Trophoblast cell (in vitro differentiated cells and primary cell): ENCODE data around the gene ZNF423.

Experiments used
- DNase-seq, 2 donors: peaks; one replicate each; pipeline ENCODE4 v3.0.0-alpha.2; 2016
- H2AFZ ChIP-seq: 2 replicates; pipeline ENCODE4 v1.6.1; 2013; ENCODE audit warnings: low read length, moderate library complexity, mild to moderate bottlenecking; ENCODE audit not compliant: insufficient read depth, poor library complexity
- H2AK5ac ChIP-seq: 2 replicates; pipeline ENCODE4 v1.6.1; 2013; ENCODE audit warnings: mild to moderate bottlenecking, low read length
- H2BK120ac ChIP-seq: 2 replicates; pipeline ENCODE4 v1.6.1; 2013; ENCODE audit warnings: low read length, mild to moderate bottlenecking, moderate library complexity; ENCODE audit not compliant: insufficient read depth, poor library complexity
- H2BK12ac ChIP-seq: 2 replicates; pipeline ENCODE4 v1.6.1; 2013; ENCODE audit warnings: mild to moderate bottlenecking, low read length, moderate library complexity
- H2BK5ac ChIP-seq: 2 replicates; pipeline ENCODE4 v1.6.1; 2013; ENCODE audit warnings: low read length, low read depth, moderate library complexity, mild to moderate bottlenecking; ENCODE audit not compliant: poor library complexity
- H3K14ac ChIP-seq: 2 replicates; pipeline ENCODE4 v1.6.1; 2013; ENCODE audit warnings: mild to moderate bottlenecking, low read length
- H3K18ac ChIP-seq: 2 replicates; pipeline ENCODE4 v1.6.1; 2013; ENCODE audit warnings: mild to moderate bottlenecking, low read length
- H3K23ac ChIP-seq: 2 replicates; pipeline ENCODE4 v1.6.1; 2013; ENCODE audit warnings: low read length
- H3K27ac ChIP-seq: 2 replicates; pipeline ENCODE4 v1.5.1; 2013; ENCODE audit warnings: low read depth, mild to moderate bottlenecking, inconsistent platforms, low read length, moderate library complexity
- H3K27me3 ChIP-seq: 2 replicates; pipeline ENCODE4 v1.6.1; 2013; ENCODE audit warnings: inconsistent platforms, mild to moderate bottlenecking, low read length, moderate library complexity; ENCODE audit not compliant: insufficient read depth
- H3K36me3 ChIP-seq, 2 experiments: 1 replicate in 1 of 2; 2 replicates in 1 of 2; pipeline ENCODE4 v1.6.1; 2013; ENCODE audit warnings: low read length in 2 of 2, mild to moderate bottlenecking in 2 of 2, moderate library complexity in 1 of 2; ENCODE audit not compliant: insufficient read depth in 2 of 2, control insufficient read depth in 1 of 2
- H3K4ac ChIP-seq: 2 replicates; pipeline ENCODE4 v1.6.1; 2013; ENCODE audit warnings: low read depth, mild to moderate bottlenecking, low read length, moderate library complexity
- H3K4me1 ChIP-seq, 2 experiments: 1 replicate in 1 of 2; 2 replicates in 1 of 2; pipeline ENCODE4 v1.6.1; 2013; ENCODE audit warnings: low read length in 2 of 2, mild to moderate bottlenecking in 2 of 2, moderate library complexity in 1 of 2; ENCODE audit not compliant: insufficient read depth in 2 of 2, control insufficient read depth in 1 of 2
- H3K4me2 ChIP-seq: 2 replicates; pipeline ENCODE4 v1.6.1; 2013; ENCODE audit warnings: inconsistent platforms, mild to moderate bottlenecking, low read length, moderate library complexity
- H3K4me3 ChIP-seq: 2 replicates; pipeline ENCODE4 v1.5.1; 2013; ENCODE audit warnings: mild to moderate bottlenecking, low read depth, low read length, inconsistent platforms
- H3K79me1 ChIP-seq: one replicate; pipeline ENCODE4 v1.6.1; 2013; ENCODE audit warnings: low read length
- H3K79me2 ChIP-seq: 2 replicates; pipeline ENCODE4 v1.6.1; 2013; ENCODE audit warnings: low read length, mild to moderate bottlenecking; ENCODE audit not compliant: control insufficient read depth, insufficient read depth, poor library complexity
- H3K9ac ChIP-seq: 2 replicates; pipeline ENCODE4 v1.6.1; 2013; ENCODE audit warnings: mild to moderate bottlenecking, low read length
- H3K9me3 ChIP-seq: 2 replicates; pipeline ENCODE4 v1.6.1; 2013; ENCODE audit warnings: low read depth, mild to moderate bottlenecking, control low read depth, inconsistent platforms, low read length; ENCODE audit not compliant: insufficient read depth
- H4K12ac ChIP-seq: 2 replicates; pipeline ENCODE4 v1.6.1; 2013; ENCODE audit warnings: low read depth, mild to moderate bottlenecking, low read length, moderate library complexity
- H4K8ac ChIP-seq: 2 replicates; pipeline ENCODE4 v1.6.1; 2013; ENCODE audit warnings: low read depth, mild to moderate bottlenecking, low read length, moderate library complexity
- H4K91ac ChIP-seq: one replicate; pipeline ENCODE4 v1.6.1; 2013; ENCODE audit warnings: low read depth, mild to moderate bottlenecking, low read length, moderate library complexity
- WGBS: extraction: QIAGEN DNeasy Blood & Tissue Kit; methylation state at CpG from one replicate; pipeline ENCODE4 v1.1.7; 2013; ENCODE audit warnings: missing lambda C conversion rate; ENCODE audit not compliant: insufficient read length, insufficient coverage; ENCODE audit errors: extremely low coverage; 5-methylcytosine and 5-hydroxymethylcytosine counted together

Gene ZNF423

GRCh38 chr16:49672753-49673152 lies 183.2 kb downstream of the ZNF423 start:
- no peak overlapping the region for H3K9ac ChIP-seq
- no peak overlapping the region for H3K4ac ChIP-seq
- peaks cover 0 to 2% of the 10 kb centered on the region in 2 experiments for H3K4me1 ChIP-seq
- DNase-seq: peak; percentile 49 to 57
- no peak overlapping the region for H4K91ac ChIP-seq
- H3K23ac ChIP-seq: no peak overlapping the region
- no peaks in the 10 kb centered on the region for H3K79me1 ChIP-seq
- no peak overlapping the region for H3K27ac ChIP-seq
- H2BK120ac ChIP-seq: no peak overlapping the region
- no peak overlapping the region for H2BK12ac ChIP-seq
- no peak overlapping the region for H3K14ac ChIP-seq
- H3K4me3 ChIP-seq: no peak overlapping the region
- no peak overlapping the region for H3K18ac ChIP-seq
- peaks cover 0 to 2% of the 10 kb centered on the region in 2 experiments for H3K36me3 ChIP-seq
- H3K4me2 ChIP-seq: no peak overlapping the region
- no peaks in the 10 kb centered on the region for H3K9me3 ChIP-seq
- no peak overlapping the region for H4K8ac ChIP-seq
- no peak overlapping the region for H2AFZ ChIP-seq
- H3K27me3 ChIP-seq: no peaks in the 10 kb centered on the region
- no peak overlapping the region for H2BK5ac ChIP-seq
- no CpG with 5 or more reads among the region's 11 CpGs for WGBS
- H3K79me2 ChIP-seq: no peaks in the 10 kb centered on the region
- no peak overlapping the region for H2AK5ac ChIP-seq
- no peak overlapping the region for H4K12ac ChIP-seq

GRCh38 chr16:49671333-49671732 lies 184.6 kb downstream of the ZNF423 start:
- no peak overlapping the region for H2BK120ac ChIP-seq
- no peaks in the 10 kb centered on the region for H3K79me2 ChIP-seq
- WGBS: no CpG with 5 or more reads among the region's 12 CpGs
- H3K36me3 ChIP-seq: peaks cover 0 to 2% of the 10 kb centered on the region in 2 experiments
- no peaks in the 10 kb centered on the region for H3K27me3 ChIP-seq
- no peak overlapping the region for H3K9ac ChIP-seq
- H3K4ac ChIP-seq: no peak overlapping the region
- H3K4me1 ChIP-seq: peaks cover 0 to 2% of the 10 kb centered on the region in 2 experiments
- H3K4me2 ChIP-seq: no peak overlapping the region
- no peak for DNase-seq
- H3K79me1 ChIP-seq: no peaks in the 10 kb centered on the region
- H3K27ac ChIP-seq: no peak overlapping the region
- no peak overlapping the region for H4K91ac ChIP-seq
- H3K14ac ChIP-seq: no peak overlapping the region
- H3K23ac ChIP-seq: no peak overlapping the region
- H4K8ac ChIP-seq: no peak overlapping the region
- H3K9me3 ChIP-seq: no peaks in the 10 kb centered on the region
- H2AK5ac ChIP-seq: no peak overlapping the region
- no peak overlapping the region for H3K18ac ChIP-seq
- H3K4me3 ChIP-seq: no peak overlapping the region
- H2BK12ac ChIP-seq: no peak overlapping the region
- no peak overlapping the region for H4K12ac ChIP-seq
- no peak overlapping the region for H2AFZ ChIP-seq
- H2BK5ac ChIP-seq: no peak overlapping the region

DNA sequence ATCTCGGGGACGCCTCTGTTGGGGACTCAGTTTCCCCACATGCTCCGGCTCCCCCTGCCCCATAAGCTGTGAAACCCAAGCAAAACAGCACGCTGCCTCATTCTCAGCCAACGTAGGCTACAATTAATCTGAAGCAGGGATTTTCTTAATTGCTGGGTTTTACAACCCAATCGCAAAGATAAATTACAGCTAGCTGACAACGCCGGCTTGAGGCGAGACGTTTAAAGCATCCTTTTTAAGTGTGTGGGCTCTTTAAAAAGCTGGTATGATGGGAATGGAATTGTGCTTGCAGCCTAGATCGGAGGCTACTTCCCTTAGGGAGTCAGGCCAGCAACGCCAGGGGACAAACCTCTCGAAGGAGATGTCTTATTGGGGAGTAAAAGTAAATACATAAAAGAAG lies 185.3 kb downstream of the ZNF423 start:
- Histone ChIP-seq H3K18ac (no peak overlapping the region), H3K27ac (no peak overlapping the region), H3K9me3 (no peaks in the 10 kb centered on the region), H3K9ac (no peak overlapping the region), H3K79me2 (no peaks in the 10 kb centered on the region), H3K4me2 (no peak overlapping the region), H4K8ac (no peak overlapping the region), H3K36me3 (peaks cover 0 to 2% of the 10 kb centered on the region in 2 experiments), H2BK5ac (no peak overlapping the region), H3K27me3 (no peaks in the 10 kb centered on the region), H3K14ac (no peak overlapping the region), H3K4ac (no peak overlapping the region), H4K91ac (no peak overlapping the region), H2BK12ac (no peak overlapping the region), H2AFZ (no peak overlapping the region), H3K4me3 (no peak overlapping the region), H3K79me1 (no peaks in the 10 kb centered on the region), H2BK120ac (no peak overlapping the region), H3K4me1 (peaks cover 0 to 2% of the 10 kb centered on the region in 2 experiments), H4K12ac (no peak overlapping the region), H2AK5ac (no peak overlapping the region), H3K23ac (no peak overlapping the region)
- WGBS: no CpG with 5 or more reads among the region's 13 CpGs
- peak in 1 of 2 donors; percentile 36 for DNase-seq

- Histone ChIP-seq H3K79me2 (no peaks in the 10 kb centered on the region), H3K27ac (no peak overlapping the region), H2BK5ac (no peak overlapping the region), H2BK120ac (no peak overlapping the region), H4K12ac (no peak overlapping the region), H3K9me3 (no peaks in the 10 kb centered on the region), H3K4me2 (no peak overlapping the region), H3K27me3 (no peaks in the 10 kb centered on the region), H3K18ac (no peak overlapping the region), H4K91ac (no peak overlapping the region), H3K14ac (no peak overlapping the region), H3K4me1 (peaks cover 16 to 19% of the 10 kb centered on the region in 2 experiments), H3K36me3 (no peaks in the 10 kb centered on the region), H3K23ac (no peak overlapping the region), H3K4ac (no peak overlapping the region), H3K9ac (no peak overlapping the region), H3K79me1 (peaks cover 5% of the 10 kb centered on the region), H2AFZ (no peak overlapping the region), H2BK12ac (no peak overlapping the region), H2AK5ac (no peak overlapping the region), H4K8ac (no peak overlapping the region), H3K4me3 (no peak overlapping the region)
- no peak for DNase-seq
- WGBS: no CpG with 5 or more reads among the region's 18 CpGs
These were observed 190.3 kb downstream of the ZNF423 start for GRCh38 chr16:49665482-49666230.
